K562 (cell line): ENCODE data around the gene GRPEL2. TPM values are rescaled to one million over a fixed set of nuclear protein-coding genes. Genes with fewer than 3 reads are reported as not detected.

Source experiments
- ATAC-seq: fragments of 200-7000 bp; cut with Tn5 transposase; 3 replicates; pipeline ENCODE4 v1.9.1; 2020; ENCODE audit warnings: moderate library complexity
- BruUV-seq: library from RNA; stranded (reverse); fragments of 400-500 nt; replicated peaks from 2 replicates; lab custom pipeline; 2021; lab: Mats Ljungman, UMichigan
- CTCF ChIA-PET: fragments of 300-600 bp; formaldehyde crosslinking; extraction: SDS; loops from one replicate; lab custom pipeline; 2021; ENCODE audit warnings: low intra/inter-chr PET ratio; lab: Yijun Ruan, JAX
- POLR2A ChIA-PET: fragments of 300-600, 350-650 bp; sonication (Branson Sonifier 250); formaldehyde crosslinking; extraction: SDS; loops from one replicate; lab custom pipeline; 2021; ENCODE audit warnings: antibody characterized with exemption, inconsistent platforms; lab: Yijun Ruan, JAX
- DNase-seq, 4 experiments: peaks; one replicate each; pipeline versions ENCODE4 v3.0.0 to v3.0.0-alpha.2; 2011 to 2018; ENCODE audit warnings: low spot score in 3 of 4, mixed read lengths in 3 of 4; ENCODE audit errors: extremely low read depth in 1 of 4
- FAIRE-seq: peaks from 2 replicates; lab custom pipeline; 2011; peaks lifted over from hg19 to GRCh38; lab: Jason Lieb, UNC
- H2AFZ ChIP-seq: 2 replicates; pipeline ENCODE4 v1.6.0; 2011; ENCODE audit warnings: low read depth, low read length, control low read depth, inconsistent platforms
- H3K27ac ChIP-seq: fragments of 200-600 bp; 3 replicates; pipeline ENCODE4 v1.8.0; 2011; ENCODE audit warnings: low read depth, mild to moderate bottlenecking, control low read depth, inconsistent platforms, low read length, moderate library complexity, mixed read lengths; ENCODE audit errors: extremely low read depth
- H3K27me3 ChIP-seq, 2 experiments: fragments of 300-600 bp in 1 of 2; 2 replicates in 1 of 2; 3 replicates in 1 of 2; pipeline versions ENCODE4 v1.6.0 to v1.8.0; 2011; ENCODE audit warnings: inconsistent platforms in 2 of 2, low read length in 2 of 2, mild to moderate bottlenecking in 1 of 2, mixed read lengths in 1 of 2, moderate library complexity in 1 of 2; ENCODE audit not compliant: control insufficient read depth in 2 of 2, insufficient read depth in 2 of 2
- H3K36me3 ChIP-seq: fragments of 300-600 bp; 3 replicates; pipeline ENCODE4 v1.8.0; 2011; ENCODE audit warnings: mild to moderate bottlenecking, low read length, inconsistent platforms; ENCODE audit not compliant: control insufficient read depth, insufficient read depth
- H3K4me1 ChIP-seq, 2 experiments: fragments of 200-600 bp in 1 of 2; replicated peaks in 1 of 2; 2 replicates in 1 of 2; 3 replicates in 1 of 2; pipeline versions ENCODE4 v1.5.1 to v1.8.0; 2011; ENCODE audit warnings: inconsistent platforms in 2 of 2, low read length in 2 of 2, mild to moderate bottlenecking in 1 of 2, mixed read lengths in 1 of 2, moderate library complexity in 1 of 2; ENCODE audit not compliant: control insufficient read depth in 2 of 2, insufficient read depth in 2 of 2
- H3K4me2 ChIP-seq: 2 replicates; pipeline ENCODE4 v1.6.1; 2011; ENCODE audit warnings: low read length, control low read depth, inconsistent platforms, mixed read lengths; ENCODE audit not compliant: insufficient read depth
- H3K4me3 ChIP-seq: fragments of 200-600 bp; sonication (generic), shearing (Covaris generic); 2 replicates; pipeline ENCODE4 v1.5.1; 2016; ENCODE audit warnings: control low read depth, inconsistent platforms
- H3K79me2 ChIP-seq: fragments of 200-600 bp; 3 replicates; pipeline ENCODE4 v1.8.0; 2011; ENCODE audit warnings: low read length, inconsistent platforms; ENCODE audit not compliant: control insufficient read depth, insufficient read depth
- H3K9ac ChIP-seq, 2 experiments: 2 replicates each; pipeline versions ENCODE4 v1.6.0 to v1.6.1; 2011; ENCODE audit warnings: low read depth in 2 of 2, low read length in 2 of 2, control low read depth in 1 of 2, inconsistent platforms in 1 of 2, mild to moderate bottlenecking in 1 of 2, mixed read lengths in 1 of 2; ENCODE audit not compliant: insufficient read depth in 1 of 2
- H3K9me1 ChIP-seq: one replicate; pipeline ENCODE4 v1.6.0; 2011; ENCODE audit warnings: inconsistent platforms, mild to moderate bottlenecking, low read length, moderate library complexity; ENCODE audit not compliant: control insufficient read depth, insufficient read depth
- H3K9me3 ChIP-seq: replicated peaks from 2 replicates; pipeline ENCODE4 v1.5.1; 2011; ENCODE audit warnings: low read depth, low read length, inconsistent platforms; ENCODE audit not compliant: control insufficient read depth, insufficient read depth
- H4K20me1 ChIP-seq: replicated peaks from 2 replicates; pipeline ENCODE4 v1.6.1; 2011; ENCODE audit warnings: low read length, inconsistent platforms, mixed read lengths; ENCODE audit not compliant: control insufficient read depth, insufficient read depth
- CBX2 ChIP-seq: fragments of 200-600 bp; sonication (generic); IDR thresholded peaks from one replicate; pipeline ENCODE4 v1.6.1; 2012; ENCODE audit warnings: mild to moderate bottlenecking, low read length, inconsistent platforms; ENCODE audit not compliant: insufficient read depth, poor library complexity, severe bottlenecking
- CC2D1A ChIP-seq: fragments of 450-650 bp; IDR thresholded peaks from 2 replicates; pipeline ENCODE4 v1.6.1; 2017; ENCODE audit warnings: mild to moderate bottlenecking
- MTA2 ChIP-seq: fragments of 450-650 bp; IDR thresholded peaks from 2 replicates; pipeline ENCODE4 v1.6.1; 2016; ENCODE audit warnings: low read depth
- MYNN ChIP-seq, 2 experiments: sonication (generic); formaldehyde crosslinking in 1 of 2; IDR thresholded peaks; 2 replicates each; pipeline versions ENCODE4 v1.5.0 to v1.6.1; 2016 to 2020; ENCODE audit warnings: antibody characterized with exemption in 1 of 2, missing genetic modification reagents in 1 of 2
- NFIC ChIP-seq: fragments of 450-650 bp; IDR thresholded peaks from 2 replicates; pipeline ENCODE4 v1.6.1; 2017; ENCODE audit warnings: mild to moderate bottlenecking, inconsistent platforms
- PURB ChIP-seq: sonication (generic); formaldehyde crosslinking; IDR thresholded peaks from 2 replicates; pipeline ENCODE4 v1.9.0; 2021; ENCODE audit warnings: low read depth, mild to moderate bottlenecking, missing genetic modification reagents
- WGBS: fragments of 100-300 bp; shearing (Covaris generic); methylation state at CpG from one replicate; pipeline ENCODE4 v1.1.6; 2016; ENCODE audit warnings: low coverage, mixed read lengths; ENCODE audit not compliant: insufficient coverage; ENCODE audit errors: missing lambda C conversion rate; 5-methylcytosine and 5-hydroxymethylcytosine counted together
- in situ Hi-C: fragments of 300-500 bp; cut with MboI; formaldehyde crosslinking; loops from 4 replicates; pipeline ENCODE4 v1.15.0; 2018; ENCODE audit warnings: inconsistent platforms, mixed read lengths
- intact Hi-C: fragments of 100-400 bp; cut with micrococcal nuclease; formaldehyde crosslinking; loops from 2 replicates; pipeline ENCODE4 v1.14.2; 2022
- polyA plus RNA-seq, 8 experiments: library from polyadenylated mRNA; depleted of rRNA in 4 of 8; stranded (reverse) in 5 of 8; unstranded in 3 of 8; fragments of >200 nt; fragmentation: Nextera tagmentation in 2 of 8; fragmentation: Illumina TruSeq in 1 of 8; extraction: Ambion mirVana in 2 of 8; extraction: Trizol in 1 of 8; gene quantifications; 2 replicates each; pipeline versions ENCODE4 v1.2.1 to v1.2.3, GENCODE V29; 2011 to 2014; ENCODE audit warnings: inconsistent platforms in 1 of 8, missing spikeins in 1 of 8
- total RNA-seq, 7 experiments: library from RNA; depleted of rRNA in 6 of 7; stranded (reverse); fragments of >200 nt in 6 of 7; fragmentation: Illumina TruSeq in 2 of 7; extraction: Trizol in 2 of 7; gene quantifications; 2 replicates each; pipeline versions ENCODE4 v1.2.1 to v1.2.3, GENCODE V29; 2011 to 2021; ENCODE audit warnings: low replicate concordance in 1 of 7
- TF ChIP-seq, protein P1 (sequence below): IDR thresholded peaks from 2 replicates; pipeline ENCODE4 v1.6.1; 2011; ENCODE audit warnings: borderline replicate concordance, low read depth, mild to moderate bottlenecking, moderate library complexity, low read length; ENCODE audit not compliant: insufficient read depth, poor library complexity, severe bottlenecking
- TF ChIP-seq, protein P2 (sequence below): sonication (generic); formaldehyde crosslinking; IDR thresholded peaks from 2 replicates; pipeline ENCODE4 v1.8.1; 2023; ENCODE audit warnings: mild to moderate bottlenecking, missing genetic modification reagents

GRPEL2 gene
- total and polyA plus RNA-seq, 9 of the 15 experiments (the other 6 are each of a cell fraction or from before 2014, with no cell fraction given) = 11.2 to 40.5 (median 25.8) TPM

GRCh38 chr5:149370878-149371277 lies 25.6 kb downstream of the GRPEL2 start:
- Histone ChIP-seq H3K36me3 (no peaks in the 10 kb centered on the region), H3K9me3 (no peaks in the 10 kb centered on the region), H3K79me2 (no peaks in the 10 kb centered on the region), H3K9ac (no peak overlapping the region), H3K4me1 (peaks cover 15% of the 10 kb centered on the region in 2 experiments; a peak in 4 of 5 replicates), H3K9me1 (no peaks in the 10 kb centered on the region), H3K27me3 (no peaks in the 10 kb centered on the region), H3K4me3 (no peak overlapping the region), H3K4me2 (no peak overlapping the region), H2AFZ (no peak overlapping the region), H3K27ac (no peak overlapping the region), H4K20me1 (no peaks in the 10 kb centered on the region)
- DNase-seq = no peak
- in situ Hi-C loops = loop anchor here (5.0 kb wide), 2 partner anchors 49 to 181 kb away; partner anchors contain the start of gene CSNK1A1
- ATAC-seq = no peak
- no peak for FAIRE-seq
- no TSS peak for BruUV-seq
- TF ChIP-seq MTA2 = no peak
- peak; percentile 25; the same call in 1 of the 2 replicates for TF ChIP-seq NFIC
- WGBS = 10% methylated on average over 2 of the region's 2 CpGs
- intact Hi-C loops = loop anchor here (1.0 to 5.0 kb wide), 4 partner anchors 50 to 229 kb away; partner anchors contain the start of gene ABLIM3
- POLR2A ChIA-PET = interaction anchor here (1.1 kb wide), 2 partner anchors 10 to 61 kb away, joined by 3 read pairs; no protein-coding TSS in a partner anchor
- CTCF ChIA-PET = interaction anchor here (1.8 to 3.8 kb wide), 2 partner anchors 51 to 53 kb away, joined by 4 to 36 read pairs; no protein-coding TSS in a partner anchor

GRCh38 chr5:149371296-149371962 lies 26.1 kb downstream of the GRPEL2 start:
- H4K20me1 ChIP-seq = no peaks in the 10 kb centered on the region
- no peak overlapping the region for H3K9ac ChIP-seq
- H3K9me3 ChIP-seq = no peaks in the 10 kb centered on the region
- H3K4me1 ChIP-seq = peaks cover 10 to 13% of the 10 kb centered on the region in 2 experiments; a peak in 4 of 5 replicates
- no TSS peak for BruUV-seq
- H3K36me3 ChIP-seq = no peaks in the 10 kb centered on the region
- peak; percentile 77 to 82 (median 81) for DNase-seq
- no peaks in the 10 kb centered on the region for H3K79me2 ChIP-seq
- H3K27me3 ChIP-seq = no peaks in the 10 kb centered on the region
- H3K4me2 ChIP-seq = no peak overlapping the region
- in situ Hi-C loops = loop anchor here (5.0 kb wide), 2 partner anchors 49 to 181 kb away; partner anchors contain the start of gene CSNK1A1
- ChIA-PET CTCF (interaction anchor here (1.4 to 3.8 kb wide), 3 partner anchors 10 to 54 kb away, joined by 4 to 36 read pairs (median 4); no protein-coding TSS in a partner anchor), POLR2A (interaction anchor here (0.7 to 1.1 kb wide), 6 partner anchors 10 to 61 kb away, joined by 3 to 6 read pairs (median 3); no protein-coding TSS in a partner anchor)
- peak; percentile 74 for FAIRE-seq
- no peak overlapping the region for H3K4me3 ChIP-seq
- no peaks in the 10 kb centered on the region for H3K9me1 ChIP-seq
- WGBS = 15% methylated on average over 12 of the region's 12 CpGs
- no peak overlapping the region for H2AFZ ChIP-seq
- intact Hi-C loops = loop anchor here (1.0 to 5.0 kb wide), 4 partner anchors 50 to 229 kb away; partner anchors contain the start of gene ABLIM3
- H3K27ac ChIP-seq = no peak overlapping the region
- peak; percentile 93 for ATAC-seq
- TF ChIP-seq PURB (CRISPR knock-in tag) (no peak), MYNN (IDR thresholded peaks at IDR 0.05) (no peak), MYNN (CRISPR knock-in tag; IDR thresholded peaks at IDR 0.05) (no peak), CBX2 (no peak), CC2D1A (0 out of 2 replicates have a peak, but pooled peaks have one; percentile 21)
- TF ChIP-seq, protein P1, sequence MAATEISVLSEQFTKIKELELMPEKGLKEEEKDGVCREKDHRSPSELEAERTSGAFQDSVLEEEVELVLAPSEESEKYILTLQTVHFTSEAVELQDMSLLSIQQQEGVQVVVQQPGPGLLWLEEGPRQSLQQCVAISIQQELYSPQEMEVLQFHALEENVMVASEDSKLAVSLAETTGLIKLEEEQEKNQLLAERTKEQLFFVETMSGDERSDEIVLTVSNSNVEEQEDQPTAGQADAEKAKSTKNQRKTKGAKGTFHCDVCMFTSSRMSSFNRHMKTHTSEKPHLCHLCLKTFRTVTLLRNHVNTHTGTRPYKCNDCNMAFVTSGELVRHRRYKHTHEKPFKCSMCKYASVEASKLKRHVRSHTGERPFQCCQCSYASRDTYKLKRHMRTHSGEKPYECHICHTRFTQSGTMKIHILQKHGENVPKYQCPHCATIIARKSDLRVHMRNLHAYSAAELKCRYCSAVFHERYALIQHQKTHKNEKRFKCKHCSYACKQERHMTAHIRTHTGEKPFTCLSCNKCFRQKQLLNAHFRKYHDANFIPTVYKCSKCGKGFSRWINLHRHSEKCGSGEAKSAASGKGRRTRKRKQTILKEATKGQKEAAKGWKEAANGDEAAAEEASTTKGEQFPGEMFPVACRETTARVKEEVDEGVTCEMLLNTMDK = no peak
- TF ChIP-seq, protein P2, sequence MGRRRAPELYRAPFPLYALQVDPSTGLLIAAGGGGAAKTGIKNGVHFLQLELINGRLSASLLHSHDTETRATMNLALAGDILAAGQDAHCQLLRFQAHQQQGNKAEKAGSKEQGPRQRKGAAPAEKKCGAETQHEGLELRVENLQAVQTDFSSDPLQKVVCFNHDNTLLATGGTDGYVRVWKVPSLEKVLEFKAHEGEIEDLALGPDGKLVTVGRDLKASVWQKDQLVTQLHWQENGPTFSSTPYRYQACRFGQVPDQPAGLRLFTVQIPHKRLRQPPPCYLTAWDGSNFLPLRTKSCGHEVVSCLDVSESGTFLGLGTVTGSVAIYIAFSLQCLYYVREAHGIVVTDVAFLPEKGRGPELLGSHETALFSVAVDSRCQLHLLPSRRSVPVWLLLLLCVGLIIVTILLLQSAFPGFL (CRISPR knock-in tag) = no peak
